PFSK-1 (cell line): ENCODE data around the gene SF3B5.

Experiments
- FOXP2 ChIP-seq: optimal IDR thresholded peaks from 2 replicates; pipeline ENCODE3; 2011; ENCODE audit warnings: borderline replicate concordance, control low read depth, inconsistent platforms; ENCODE audit not compliant: insufficient read depth; ENCODE audit errors: extremely low read length, extremely low read depth
- POLR2AphosphoS5 ChIP-seq: IDR thresholded peaks from 2 replicates; pipeline ENCODE4 v1.6.1; 2012; ENCODE audit warnings: low read depth, mild to moderate bottlenecking, control low read depth, low read length, moderate library complexity
- REST ChIP-seq, 2 experiments: IDR thresholded peaks; 2 replicates each; pipeline versions ENCODE4 v1.6.1 to v1.8.0; 2011 to 2012; ENCODE audit warnings: low read depth in 2 of 2, low read length in 2 of 2, control low read depth in 1 of 2, inconsistent platforms in 1 of 2, mild to moderate bottlenecking in 1 of 2, moderate library complexity in 1 of 2; ENCODE audit not compliant: insufficient read depth in 1 of 2
- SIN3A ChIP-seq: IDR thresholded peaks from 2 replicates; pipeline ENCODE4 v1.6.1; 2012; ENCODE audit warnings: mild to moderate bottlenecking, low read length, moderate library complexity, borderline replicate concordance; ENCODE audit not compliant: insufficient read depth
- TAF1 ChIP-seq: IDR thresholded peaks from 2 replicates; pipeline ENCODE4 v1.6.1; 2012; ENCODE audit warnings: low read length, control low read depth, borderline replicate concordance; ENCODE audit not compliant: insufficient read depth

Gene SF3B5

GRCh38 chr6:144133225-144133821 lies 38.0 kb upstream of the SF3B5 start:
- TF ChIP-seq TAF1: no peak
- TF ChIP-seq SIN3A: no peak
- TF ChIP-seq REST (IDR thresholded peaks at IDR 0.05; ENCODE audit: insufficient read depth in 1 of 2, low read depth in 2 of 2, low read length in 2 of 2): no peak
- TF ChIP-seq FOXP2: no peak
- no peak for TF ChIP-seq POLR2AphosphoS5

GRCh38 chr6:144131248-144131709 lies 35.9 kb upstream of the SF3B5 start:
- TF ChIP-seq FOXP2 (no peak), REST (IDR thresholded peaks at IDR 0.05; ENCODE audit: insufficient read depth in 1 of 2, low read depth in 2 of 2, low read length in 2 of 2) (no peak), POLR2AphosphoS5 (no peak), SIN3A (no peak), TAF1 (no peak)

GRCh38 chr6:144129469-144129868 lies 34.1 kb upstream of the SF3B5 start:
- TF ChIP-seq FOXP2: no peak
- no peak for TF ChIP-seq REST (IDR thresholded peaks at IDR 0.05; ENCODE audit: insufficient read depth in 1 of 2, low read depth in 2 of 2, low read length in 2 of 2)
- no peak for TF ChIP-seq TAF1
- no peak for TF ChIP-seq POLR2AphosphoS5
- no peak for TF ChIP-seq SIN3A

- TF ChIP-seq SIN3A: no peak
These were observed 31.7 kb upstream of the SF3B5 start for GRCh38 chr6:144127097-144127496.

- no peak for TF ChIP-seq SIN3A
- no peak for TF ChIP-seq REST (IDR thresholded peaks at IDR 0.05; ENCODE audit: insufficient read depth in 1 of 2, low read depth in 2 of 2, low read length in 2 of 2)
- no peak for TF ChIP-seq POLR2AphosphoS5
- TF ChIP-seq FOXP2: no peak
- no peak for TF ChIP-seq TAF1
These were observed 28.5 kb upstream of the SF3B5 start for GRCh38 chr6:144123836-144124235.
